Activated CD4-positive, alpha-beta T cell treated with anti-CD3 and anti-CD28 coated beads, Interleukin-2, amount 50 U/mL, for 24 hours (primary cell): ENCODE results near the gene SRPK1.
"Not testable (repeated sequence)": the region's sequence is repeated elsewhere in the genome, so short reads cannot be mapped to it uniquely, and the experiment has no call there.

Experiments
- DNase-seq, 2 donors: peaks; one replicate each; pipeline ENCODE4 v3.0.0-alpha.2; 2020; ENCODE audit warnings: low read depth in 1 of 2, low spot score in 1 of 2

The SRPK1 gene

DNA sequence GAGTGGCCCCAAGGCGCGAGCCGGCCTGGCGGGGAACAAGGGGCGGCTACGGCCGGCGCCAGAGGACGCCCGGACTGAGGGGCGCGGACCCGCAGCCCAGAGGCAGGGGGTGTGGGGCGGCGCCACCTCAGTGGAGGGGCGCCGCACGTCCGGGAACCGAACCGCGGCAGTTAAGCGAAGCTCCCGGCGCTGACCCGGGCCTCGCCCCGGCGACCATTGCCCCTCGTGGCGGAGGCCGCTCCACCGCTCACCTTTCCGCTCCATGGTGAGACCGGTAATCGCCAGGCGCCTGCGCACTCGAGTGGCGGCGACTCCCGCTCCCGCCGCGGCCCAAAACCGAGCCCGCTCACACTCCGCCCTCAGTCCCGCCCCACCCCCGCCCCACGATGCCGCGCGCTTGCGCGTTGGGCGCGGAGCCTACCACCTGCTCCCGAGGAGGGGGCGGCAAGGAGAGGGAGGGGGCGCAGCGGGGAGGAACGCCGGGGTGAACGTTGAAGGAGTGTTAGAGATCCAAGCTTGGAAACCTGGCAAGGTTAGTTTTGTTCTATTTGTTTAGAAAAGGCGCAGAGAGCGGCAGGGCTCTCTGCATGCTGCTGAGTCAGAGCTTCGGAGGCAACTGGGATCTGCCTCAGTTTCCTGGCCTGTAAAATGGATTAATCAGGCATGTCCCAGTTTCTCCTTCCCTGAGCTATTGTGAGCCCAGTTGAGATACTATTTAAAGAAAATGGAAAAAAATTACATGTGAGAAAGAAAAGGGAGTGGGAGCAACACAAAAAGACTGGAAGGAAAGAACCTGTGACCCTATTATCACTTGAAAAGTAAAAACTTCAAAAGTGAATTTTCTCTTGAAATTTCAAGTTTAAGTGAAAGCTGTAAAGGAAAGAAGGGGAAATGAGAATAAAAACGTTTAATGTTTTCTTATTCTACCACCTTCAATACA, at the start of gene SRPK1:
SRPK1 (minus strand) TSS at position 306 of the 940 bp plus-strand sequence; CDS start at position 264, 42 bp downstream.
- DNase-seq = peak; percentile 80 to 83

DNA sequence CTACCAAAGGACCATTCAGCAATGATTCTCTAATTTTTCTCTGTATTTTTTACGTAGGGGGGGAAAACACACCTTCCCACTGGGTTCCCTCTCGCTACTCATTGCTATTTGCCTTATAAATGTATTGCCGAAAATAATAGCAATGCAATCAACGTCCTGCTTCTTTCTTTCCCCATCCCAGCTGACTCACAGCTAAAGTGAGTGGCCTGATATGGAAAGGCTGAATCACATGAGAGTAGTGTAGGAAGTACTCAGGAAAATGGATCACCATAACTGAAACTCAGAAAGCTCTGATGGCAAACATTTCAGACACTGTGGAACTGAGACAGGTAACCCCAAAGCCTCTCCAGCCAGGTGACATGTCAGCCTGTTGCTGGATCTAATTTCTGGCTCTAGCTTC, 49.3 kb upstream of the SRPK1 start:
- DNase-seq = no peak

DNA sequence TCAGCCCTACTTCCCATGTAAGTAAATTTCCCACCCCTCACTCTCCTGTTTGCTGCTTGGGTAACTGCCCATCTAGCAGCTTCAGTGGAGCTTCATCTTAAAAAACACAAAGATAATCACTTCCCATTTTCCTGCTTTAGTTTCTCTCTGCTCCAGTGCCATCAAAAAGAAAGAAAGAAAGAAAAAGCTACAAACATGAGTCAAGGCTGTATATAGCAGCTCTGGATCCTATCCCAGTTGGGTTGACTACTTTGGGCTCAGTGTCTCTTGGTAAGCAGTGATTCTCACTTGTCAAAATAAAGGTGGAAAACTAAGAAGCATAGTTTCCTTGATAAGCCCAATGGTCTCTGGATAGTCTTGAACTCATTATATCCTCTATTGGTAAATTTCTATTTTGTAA, 48.7 kb upstream of the SRPK1 start:
- DNase-seq = no peak

DNA sequence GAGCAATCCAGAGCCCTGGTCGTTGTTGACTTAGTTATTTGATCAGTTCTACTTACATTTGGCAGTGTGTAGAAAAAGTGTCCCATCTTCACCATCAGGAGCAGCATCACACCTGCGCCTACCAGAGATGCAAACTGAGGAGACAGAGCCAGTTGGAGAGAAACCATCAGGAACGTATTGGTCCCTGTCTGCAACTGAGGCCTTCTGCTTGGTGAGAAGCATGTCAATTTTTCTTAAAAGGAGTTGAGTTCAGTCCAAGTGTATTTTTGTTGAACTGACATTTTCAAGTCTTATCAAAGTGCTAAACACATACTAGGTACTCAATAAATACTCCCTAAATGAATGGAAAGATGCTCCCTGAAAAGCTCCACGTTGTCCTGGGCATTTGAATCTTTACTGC, 47.9 kb upstream of the SRPK1 start:
- no peak for DNase-seq

DNA sequence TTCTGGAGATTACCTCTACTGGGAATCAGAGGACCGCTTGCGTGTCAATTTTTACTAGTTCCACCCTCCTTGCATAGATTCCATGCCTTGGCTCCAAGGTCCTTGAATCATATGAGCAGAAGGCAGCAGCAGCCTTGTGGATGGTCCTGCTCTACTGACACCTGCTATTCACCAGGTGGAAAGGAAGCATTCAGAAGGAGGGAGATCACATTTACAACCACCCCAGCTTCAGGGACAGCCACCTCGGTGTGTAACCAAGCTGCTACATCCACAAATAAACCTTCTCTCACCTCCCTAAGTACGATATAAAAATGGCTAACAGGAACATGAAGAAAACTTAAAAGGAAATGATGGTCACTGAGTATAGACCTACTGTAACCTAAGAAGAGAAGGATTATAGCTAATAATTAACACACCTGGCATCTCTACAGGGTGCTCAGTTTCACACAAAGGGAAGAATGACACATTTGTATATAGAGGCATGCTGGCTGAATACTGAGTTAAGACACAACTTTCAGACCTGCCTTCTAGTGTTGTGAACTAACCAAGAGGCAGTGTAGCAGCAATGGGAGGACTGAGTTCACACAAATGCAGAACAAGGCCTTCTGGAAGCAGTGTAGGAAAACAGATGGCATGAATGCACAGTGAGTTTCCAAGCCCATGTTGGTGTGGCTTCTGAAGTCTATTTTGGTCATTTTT, 46.3 kb upstream of the SRPK1 start:
- DNase-seq = no peak

DNA sequence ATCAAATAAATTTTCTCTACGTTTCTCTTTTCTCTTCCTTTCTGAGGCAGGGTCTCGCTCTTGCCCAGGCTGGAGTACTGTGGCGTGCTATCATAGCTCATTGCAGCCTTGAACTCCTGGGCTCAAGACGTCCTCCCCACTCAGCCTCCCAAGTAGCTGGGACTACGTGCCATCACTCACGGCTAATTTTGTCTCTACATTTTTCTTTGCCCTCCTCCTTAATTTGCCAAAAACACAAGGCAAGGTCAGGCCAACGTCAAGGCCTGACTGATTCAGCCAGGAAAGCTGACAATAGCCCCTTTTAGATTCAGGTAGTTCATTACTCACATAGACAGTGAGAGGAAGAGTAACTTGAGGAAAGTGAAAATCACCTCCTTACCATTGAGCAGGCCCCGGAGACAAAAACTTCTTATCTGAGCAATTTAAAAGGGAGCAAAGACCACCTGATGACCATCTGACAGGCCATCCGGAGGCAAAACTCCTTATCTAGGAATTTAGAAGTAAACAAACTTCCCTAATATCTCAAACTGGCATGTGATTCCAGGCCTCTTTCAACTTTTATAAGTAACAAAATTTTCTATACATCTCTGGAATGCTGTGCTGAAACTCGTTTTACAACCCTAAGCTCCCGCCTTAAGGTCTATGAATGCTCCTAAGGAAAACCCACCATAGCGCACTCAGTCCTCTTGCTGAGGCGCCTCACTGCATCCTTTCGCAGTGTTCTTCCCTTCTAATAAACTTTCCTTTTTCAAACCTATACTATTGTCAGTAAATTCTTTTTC, 42.1 kb upstream of the SRPK1 start:
- DNase-seq = no peak

DNA sequence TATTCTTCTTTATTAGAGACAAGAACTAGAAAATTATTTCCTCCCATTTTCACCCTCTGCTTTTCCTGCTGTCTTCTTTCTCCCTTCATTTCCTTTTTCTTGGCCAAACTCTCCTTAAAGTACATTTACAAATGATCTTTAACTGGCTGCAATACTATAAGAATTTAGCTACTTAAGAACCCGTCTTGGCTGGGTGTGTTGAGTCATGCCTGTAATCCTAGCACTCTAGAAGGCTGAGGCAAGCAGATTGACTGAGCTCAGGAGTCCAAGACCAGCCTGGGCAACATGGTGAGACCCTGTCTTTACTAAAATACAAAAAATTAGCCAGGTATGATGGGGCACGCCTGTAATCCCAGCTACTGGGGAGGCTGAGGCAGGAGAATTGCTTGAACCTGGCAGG, 39.3 kb upstream of the SRPK1 start:
- no peak for DNase-seq

DNA sequence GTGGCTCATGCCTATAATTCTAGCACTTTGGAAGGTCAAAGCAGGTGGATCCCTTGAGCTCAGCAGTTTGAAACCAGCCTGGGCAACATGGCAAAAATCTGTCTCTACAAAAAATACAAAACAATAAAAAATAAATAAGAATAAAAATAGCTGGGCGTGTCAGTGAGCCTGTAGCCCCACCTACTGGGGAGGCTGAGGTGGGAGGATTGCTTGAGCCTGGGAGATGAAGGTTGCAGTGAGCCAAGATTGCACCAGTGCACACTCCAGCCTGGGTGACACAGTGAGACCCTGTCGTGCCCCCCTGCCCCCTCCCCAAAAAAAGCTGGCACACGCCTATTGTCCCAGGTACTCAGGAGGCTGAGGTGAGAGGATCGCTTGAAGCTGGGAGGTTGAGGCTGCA, 35.1 kb upstream of the SRPK1 start:
- DNase-seq = no peak

DNA sequence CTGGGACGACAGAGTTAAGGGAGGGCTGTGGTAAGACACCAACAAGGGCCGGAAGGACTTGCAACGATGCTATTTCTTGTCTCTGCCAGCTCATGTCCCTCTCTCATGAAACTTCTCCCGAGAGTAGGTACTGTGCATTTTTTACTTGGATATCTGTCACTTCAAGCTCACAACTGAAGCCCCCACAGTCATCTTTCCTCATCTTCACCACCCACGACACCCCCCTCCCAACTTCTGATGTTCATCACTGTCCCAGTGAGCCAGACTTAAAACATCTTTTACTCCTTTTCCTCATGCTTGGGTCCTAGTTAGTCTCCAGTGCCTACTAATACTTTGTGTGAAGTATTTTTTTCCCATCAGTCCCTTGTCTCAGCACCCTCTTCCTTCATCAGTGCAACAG, 34.6 kb upstream of the SRPK1 start:
- DNase-seq = no peak

DNA sequence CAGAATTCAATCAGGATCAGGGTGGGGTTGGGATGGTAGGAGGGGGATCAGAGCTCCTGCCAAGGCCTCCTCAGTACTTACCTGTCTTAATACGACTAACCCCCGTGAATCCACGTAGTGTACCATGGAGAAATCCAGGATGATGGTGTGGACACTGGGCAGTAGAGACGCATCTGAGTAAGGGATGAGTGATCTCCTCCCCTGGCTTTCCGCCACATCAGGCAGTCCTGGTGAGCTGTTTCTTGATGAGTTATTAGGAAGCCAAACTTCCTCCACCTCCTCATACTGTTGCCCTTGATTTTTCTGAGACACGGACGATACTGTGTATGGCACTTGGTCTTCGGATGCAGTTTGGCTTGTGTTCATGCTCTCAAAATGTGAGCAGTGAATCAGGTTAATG, 34.2 kb upstream of the SRPK1 start:
- DNase-seq = no peak

DNA sequence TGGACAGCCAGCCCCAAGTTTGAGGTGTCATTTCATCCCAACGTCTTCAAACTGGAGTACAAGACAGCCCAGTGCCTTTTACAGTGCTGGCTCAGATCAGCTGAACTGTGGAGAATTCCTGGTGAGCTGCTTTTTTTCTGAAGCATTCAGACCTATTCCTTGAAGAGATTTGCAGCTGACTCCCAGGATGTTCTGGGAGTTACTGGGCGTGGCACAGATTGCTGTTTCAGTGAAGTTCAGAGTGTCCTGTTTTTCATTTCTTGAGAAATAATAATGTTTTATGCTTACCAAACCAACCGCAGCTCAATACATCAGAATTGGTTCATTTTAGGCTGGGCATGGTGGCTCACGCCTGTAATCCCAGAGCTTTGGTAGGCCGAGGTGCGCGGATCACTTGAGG, 33.4 kb upstream of the SRPK1 start:
- DNase-seq = no peak

DNA sequence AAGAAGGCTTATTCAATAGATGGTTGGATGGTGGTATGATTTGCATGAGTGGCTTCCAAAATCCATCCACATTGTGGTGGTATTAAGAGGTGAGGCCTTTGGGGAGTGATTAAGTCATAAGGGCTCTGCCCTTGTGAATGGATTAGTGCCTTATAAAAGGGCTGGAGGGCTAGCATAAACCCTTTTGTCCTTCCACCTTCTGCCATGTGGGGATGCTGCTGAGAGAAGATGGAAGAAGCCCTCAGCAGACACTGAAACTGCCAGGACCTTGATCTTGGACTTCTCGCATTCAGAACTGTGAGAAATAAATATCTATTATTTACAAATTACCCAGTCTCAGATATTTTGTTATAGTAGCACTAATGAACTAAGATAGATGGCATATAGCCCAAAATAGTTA, 27.8 kb upstream of the SRPK1 start:
- DNase-seq = no peak

DNA sequence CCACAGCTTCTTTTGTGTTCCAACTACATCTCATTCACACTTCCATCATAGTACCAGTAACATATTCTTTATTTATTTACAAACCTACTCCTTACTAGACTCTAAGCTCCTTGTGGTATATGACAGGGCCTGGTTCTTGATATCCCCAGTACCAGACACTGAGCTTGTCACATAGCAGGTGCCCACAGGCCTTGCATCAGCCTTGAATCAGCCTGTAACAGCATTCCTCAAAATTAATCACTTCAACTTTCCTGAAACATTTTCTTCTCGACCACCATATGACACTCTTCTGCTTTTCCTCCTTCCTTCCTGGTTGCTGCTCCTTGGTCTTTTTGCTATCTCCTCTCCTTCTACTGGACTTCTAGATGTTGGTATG, 24.7 kb upstream of the SRPK1 start:
- DNase-seq = no peak

DNA sequence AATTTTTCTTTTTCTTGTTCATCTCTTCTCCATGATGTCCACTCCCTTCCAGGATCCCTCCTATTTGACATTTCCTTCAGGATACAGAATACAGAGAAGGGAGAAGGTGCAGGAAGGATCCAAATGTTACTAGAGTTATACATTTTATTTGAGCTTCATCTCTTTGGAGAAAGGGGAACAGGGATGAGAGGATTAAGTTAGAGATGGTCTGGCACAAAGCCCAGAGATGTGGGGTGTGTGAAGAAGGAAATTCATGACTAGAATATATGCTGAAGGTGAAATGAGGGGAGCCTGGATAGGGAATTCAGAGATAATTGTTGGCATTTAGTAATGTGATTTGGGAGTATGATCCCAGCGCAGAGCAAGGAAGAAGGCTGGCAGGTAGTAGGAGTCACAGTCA, 22.5 kb upstream of the SRPK1 start:
- no peak for DNase-seq

DNA sequence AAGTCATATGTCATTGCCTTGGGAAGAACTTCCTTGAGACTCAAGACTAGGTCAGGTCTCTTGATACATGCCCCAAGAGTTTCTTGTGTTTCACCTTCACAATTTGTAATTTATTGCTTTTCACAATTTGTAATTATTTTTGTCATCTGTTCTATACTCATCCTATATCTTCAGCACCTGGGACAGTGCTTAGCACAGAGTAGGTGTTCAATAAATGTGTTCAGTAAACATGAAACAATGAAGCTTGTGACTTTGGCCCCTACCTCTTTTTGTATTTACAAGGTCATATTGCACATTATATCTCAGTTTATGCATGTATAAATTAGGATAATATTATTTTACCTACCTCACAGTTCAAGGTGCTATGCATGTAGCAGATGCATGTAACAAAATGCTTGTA, 21.5 kb upstream of the SRPK1 start:
- DNase-seq = no peak

DNA sequence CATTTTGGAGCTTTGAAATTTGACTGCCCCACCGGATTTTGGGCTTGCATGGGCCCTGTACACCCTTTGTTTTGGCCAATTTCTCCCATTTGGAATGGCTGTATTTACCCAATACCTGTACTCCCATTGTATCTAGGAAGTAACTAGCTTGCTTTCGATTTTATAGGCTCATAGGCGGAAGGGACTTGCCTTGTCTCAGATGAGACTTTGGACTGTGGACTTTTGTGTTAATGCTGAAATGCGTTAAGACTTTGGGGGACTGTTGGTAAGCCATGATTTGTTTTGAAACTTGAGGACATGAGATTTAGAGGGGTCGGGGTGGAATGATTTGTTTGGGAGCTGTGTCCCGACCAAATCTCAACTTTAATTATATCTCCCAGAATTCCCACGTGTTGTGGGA, 20.3 kb upstream of the SRPK1 start:
- DNase-seq = not testable (repeated sequence)

DNA sequence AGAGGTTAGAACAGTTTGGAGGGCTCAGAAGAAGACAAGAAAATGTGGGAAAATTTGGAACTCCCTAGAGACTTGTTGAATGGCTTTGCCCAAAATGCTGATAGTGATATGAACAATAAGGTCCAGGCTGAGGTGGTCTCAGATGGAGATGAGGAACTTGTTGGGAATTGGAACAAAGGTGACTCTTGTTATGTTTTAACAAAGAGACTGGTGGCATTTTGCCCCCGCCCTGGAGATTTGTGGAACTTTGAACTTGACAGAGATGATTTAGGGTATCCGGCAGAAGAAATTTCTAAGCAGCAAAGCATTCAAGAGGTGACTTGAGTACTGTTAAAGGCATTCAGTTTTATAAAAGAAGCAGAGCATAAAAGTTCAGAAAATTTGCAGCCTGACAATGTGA, 19.1 kb upstream of the SRPK1 start:
- DNase-seq = not testable (repeated sequence)

DNA sequence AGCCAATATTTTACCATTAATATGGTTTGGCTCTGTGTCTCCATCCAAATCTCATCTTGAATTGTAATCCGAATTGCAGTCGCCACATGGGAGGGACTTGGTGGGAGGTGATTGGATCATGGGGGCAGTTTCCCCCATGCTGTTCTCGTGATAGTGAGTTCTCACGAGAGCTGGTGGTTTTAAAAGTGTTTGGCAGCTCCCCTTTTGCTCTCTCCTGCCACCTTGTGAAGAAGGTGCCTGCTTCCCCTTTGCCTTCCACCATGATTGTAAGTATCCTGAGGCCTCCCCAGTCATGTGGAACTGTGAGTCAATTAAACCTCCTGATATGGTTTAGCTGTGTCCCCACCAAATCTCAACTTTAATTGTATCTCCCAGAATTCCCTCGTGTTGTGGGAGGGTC, 18.4 kb upstream of the SRPK1 start:
- not testable (repeated sequence) for DNase-seq

DNA sequence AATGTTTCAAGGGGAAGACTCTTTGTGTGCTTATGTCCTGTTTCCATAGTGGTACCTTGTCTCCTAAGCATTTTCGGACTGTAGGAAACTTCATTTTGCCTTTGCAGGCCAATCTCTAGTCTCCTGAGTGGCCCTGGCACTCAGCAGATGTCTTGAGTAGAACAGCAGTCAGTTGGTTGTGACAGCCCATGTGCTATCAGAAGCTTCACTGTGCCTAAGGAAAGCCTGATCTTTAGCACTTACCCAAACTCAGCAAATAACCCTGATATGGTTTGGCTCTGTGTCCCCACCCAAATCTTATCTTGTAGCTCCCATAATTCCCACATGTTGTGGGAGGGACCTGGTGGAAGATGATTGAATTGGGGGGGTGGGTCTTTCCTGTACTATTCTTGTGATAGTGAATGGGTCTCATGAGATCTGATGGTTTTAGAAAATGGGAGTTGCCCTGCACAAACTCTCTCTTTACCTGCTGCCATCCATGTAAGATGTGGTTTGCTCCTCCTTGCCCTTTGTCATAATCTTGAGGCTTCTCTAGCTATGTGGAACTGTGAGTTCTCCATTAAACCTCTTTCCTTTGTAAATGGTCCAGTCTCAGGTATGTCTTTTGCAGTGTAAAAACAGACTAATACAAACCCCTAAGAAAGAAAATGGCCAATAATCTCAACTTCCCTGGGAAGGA, 15.9 kb upstream of the SRPK1 start:
- DNase-seq = no peak

DNA sequence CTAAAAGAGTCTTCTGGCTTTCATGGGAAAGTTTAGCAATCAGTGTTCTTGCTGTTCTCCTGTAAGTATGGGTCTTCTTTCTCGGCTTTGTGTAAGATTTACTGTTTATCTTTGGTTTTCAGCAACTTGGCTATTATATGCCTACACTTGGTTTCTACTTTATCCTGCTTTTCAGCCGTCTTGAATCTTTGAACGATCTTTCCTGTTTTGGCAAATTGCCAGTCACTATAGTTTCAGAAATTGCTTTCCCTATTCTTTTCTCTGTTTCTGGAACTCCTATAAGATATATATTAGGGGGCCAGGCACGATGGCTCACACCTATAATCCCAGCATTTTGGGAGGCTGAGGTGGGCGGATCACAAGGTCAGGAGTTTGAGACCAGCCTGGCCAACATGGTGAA, 14.6 kb upstream of the SRPK1 start:
- DNase-seq = no peak

DNA sequence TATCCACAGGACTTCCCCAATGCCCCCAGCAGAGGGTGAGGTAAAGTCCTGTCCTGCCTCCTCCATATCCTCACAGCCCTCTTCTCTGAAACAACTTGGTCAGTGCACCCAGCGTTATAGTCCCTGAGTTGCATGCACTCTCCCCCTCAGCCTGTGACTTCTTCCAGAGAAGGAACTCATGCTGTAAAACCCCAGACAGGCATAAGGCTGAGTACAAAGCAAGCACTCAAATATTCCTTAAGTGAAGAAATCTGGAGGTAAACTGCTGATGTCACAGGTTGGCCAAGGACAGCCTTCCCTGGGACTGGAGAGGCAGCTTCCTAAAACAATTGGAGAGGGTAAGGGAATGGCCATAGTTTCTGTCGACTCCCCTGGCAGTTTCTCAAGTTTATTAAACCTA, 12.9 kb upstream of the SRPK1 start:
- no peak for DNase-seq
